Mucosa of gallbladder (tissue), 1 donor: ENCODE data around the gene VWA5B1. TPM values are rescaled to one million over a fixed set of nuclear protein-coding genes. Genes with fewer than 3 reads are reported as not detected.

ENCODE experiments used
- DNase-seq: peaks from one replicate; pipeline ENCODE4 v3.0.0-alpha.2; 2020; ENCODE audit warnings: low spot score
- total RNA-seq: library from RNA; stranded (reverse); gene quantifications from one replicate; pipeline ENCODE4 v1.2.1, GENCODE V29; 2021
- donor health status: DM: no; HTN: no; CAD: no.

Gene VWA5B1
- total RNA-seq, 1 donor from 2014 or later, result 2.1 TPM

GRCh38 chr1:20347699-20348098 lies 57.0 kb downstream of the VWA5B1 start:
- DNase-seq, result no peak

- no peak for DNase-seq
Measured at GRCh38 chr1:20348326-20348915, 57.7 kb downstream of the VWA5B1 start.

- no peak for DNase-seq
Measured at GRCh38 chr1:20349561-20349960, 58.9 kb downstream of the VWA5B1 start.

- DNase-seq, result no peak
Measured at GRCh38 chr1:20349971-20350370, 59.3 kb downstream of the VWA5B1 start.

GRCh38 chr1:20350421-20350820 lies 59.7 kb downstream of the VWA5B1 start:
- no peak for DNase-seq

- DNase-seq, result no peak
Measured at GRCh38 chr1:20351911-20352701, 61.4 kb downstream of the VWA5B1 start.

- no peak for DNase-seq
Measured at GRCh38 chr1:20353836-20354235, 63.2 kb downstream of the VWA5B1 start.

GRCh38 chr1:20354610-20355009 lies 63.9 kb downstream of the VWA5B1 start:
- DNase-seq, result no peak

GRCh38 chr1:20355101-20355827 lies 64.6 kb downstream of the VWA5B1 start:
- no peak for DNase-seq

- DNase-seq, result peak; percentile 28
Measured at GRCh38 chr1:20355828-20356735, 65.4 kb downstream of the VWA5B1 start.

GRCh38 chr1:20356850-20357459 lies 66.3 kb downstream of the VWA5B1 start:
- no peak for DNase-seq

GRCh38 chr1:20357796-20358195 lies 67.1 kb downstream of the VWA5B1 start:
- DNase-seq, result no peak

- peak; percentile 78 for DNase-seq
Measured at GRCh38 chr1:20358761-20359263, 68.1 kb downstream of the VWA5B1 start.

GRCh38 chr1:20359451-20360330 lies 69.0 kb downstream of the VWA5B1 start:
- peak; percentile 22 for DNase-seq

GRCh38 chr1:20361401-20361800 lies 70.7 kb downstream of the VWA5B1 start:
- no peak for DNase-seq

- peak; percentile 42 for DNase-seq
Measured at GRCh38 chr1:20361805-20362381, 71.2 kb downstream of the VWA5B1 start.

- DNase-seq, result no peak
Measured at GRCh38 chr1:20362856-20363255, 72.2 kb downstream of the VWA5B1 start.

GRCh38 chr1:20365421-20366055 lies 74.9 kb downstream of the VWA5B1 start:
- no peak for DNase-seq

- no peak for DNase-seq
Measured at GRCh38 chr1:20366056-20366462, 75.4 kb downstream of the VWA5B1 start.
